ENCODE measurements around the gene ALK.
A peak's percentile ranks its signal among the peaks of the same experiment; 100 is the strongest.

ALK gene

DNA sequence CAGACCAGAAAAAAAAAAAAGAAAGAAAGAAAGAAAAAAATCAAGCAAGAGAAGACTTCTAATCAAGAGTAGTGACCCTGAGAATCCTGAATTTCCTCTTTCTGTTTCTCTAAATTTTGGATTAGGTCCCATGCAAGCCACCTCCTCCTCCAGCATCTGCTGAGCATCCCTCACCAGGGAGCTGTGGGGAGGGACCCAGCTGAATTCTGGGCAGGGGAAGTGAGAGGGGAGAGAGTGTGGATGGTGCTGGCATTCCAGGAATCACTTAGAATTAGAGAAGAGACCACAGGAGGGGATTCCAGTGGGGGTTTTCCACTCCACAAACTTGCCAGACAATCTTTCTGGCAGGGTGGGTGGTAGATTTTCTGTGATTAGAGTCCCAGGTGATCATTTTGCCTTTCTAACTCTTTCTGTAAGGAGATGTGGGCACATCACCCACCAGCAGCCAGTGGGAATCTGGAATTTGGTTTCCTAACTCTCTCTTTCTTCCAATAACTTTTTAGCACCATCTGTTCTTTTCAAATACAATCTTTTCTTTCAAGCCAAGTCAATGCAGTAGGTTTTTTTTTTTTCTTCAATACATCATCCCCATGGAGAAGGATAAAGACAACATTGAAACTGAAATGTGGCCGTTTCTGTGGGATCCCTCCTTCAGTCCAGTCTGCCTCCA, 526.9 kb downstream of the ALK start:
- no peak for DNase-seq

DNA sequence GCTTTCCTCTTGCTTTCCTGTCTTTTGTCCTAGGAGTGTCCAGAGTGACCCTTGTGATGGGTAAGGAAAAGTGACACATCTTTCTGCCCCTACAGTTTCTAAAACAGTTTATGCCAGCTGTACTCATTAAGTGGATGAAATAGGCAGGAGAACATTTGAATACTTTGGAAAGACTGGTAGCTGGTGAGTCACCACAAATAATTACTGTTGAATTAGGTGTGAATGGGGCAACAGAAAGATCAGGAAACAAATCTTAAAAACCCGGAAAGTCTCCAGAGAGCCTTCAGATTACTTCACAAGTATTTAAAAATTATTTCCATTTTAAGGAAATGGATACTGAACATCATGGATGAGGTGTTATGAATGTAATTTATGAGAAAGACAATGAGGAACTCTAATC, 527.7 kb downstream of the ALK start:
- DNase-seq: no peak

DNA sequence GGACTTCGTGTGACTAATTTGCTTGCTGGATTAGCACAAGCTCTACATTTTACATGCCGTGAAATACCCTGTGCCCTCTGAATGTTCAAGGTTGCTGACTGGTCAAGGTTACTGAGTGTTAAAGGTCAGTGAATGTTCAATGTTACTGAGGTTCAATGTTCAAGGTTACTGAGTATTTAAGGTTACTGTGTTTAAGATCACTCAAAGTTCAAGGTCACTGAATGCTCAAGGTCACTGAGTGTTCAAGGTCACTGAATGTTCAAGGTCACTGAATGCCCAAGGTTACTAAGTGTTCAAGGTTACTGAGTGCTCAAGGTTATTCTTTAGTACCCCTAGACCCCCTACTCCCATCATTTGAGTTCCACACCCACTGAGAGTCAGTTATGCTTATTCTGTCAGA, 528.6 kb downstream of the ALK start:
- no peak for DNase-seq

DNA sequence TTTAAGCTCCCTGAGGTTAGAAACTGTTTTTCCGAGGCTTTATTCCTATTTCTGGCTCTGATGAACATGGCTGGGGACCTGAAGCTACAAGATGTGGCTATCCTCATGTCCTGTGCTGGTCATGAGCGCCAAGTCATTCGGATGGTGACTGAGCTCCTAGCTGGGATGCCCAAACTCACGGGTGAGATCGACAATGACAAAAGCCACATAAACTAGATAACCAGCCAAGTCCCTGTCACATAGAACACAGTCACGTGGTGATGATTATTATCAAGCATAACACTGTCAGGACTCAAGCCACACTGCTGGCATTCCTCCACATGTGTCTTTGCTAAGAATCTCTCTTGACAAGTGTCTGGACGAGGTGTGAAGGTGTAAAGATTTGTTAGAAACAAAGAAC, 531.2 kb downstream of the ALK start:
- DNase-seq: no peak

DNA sequence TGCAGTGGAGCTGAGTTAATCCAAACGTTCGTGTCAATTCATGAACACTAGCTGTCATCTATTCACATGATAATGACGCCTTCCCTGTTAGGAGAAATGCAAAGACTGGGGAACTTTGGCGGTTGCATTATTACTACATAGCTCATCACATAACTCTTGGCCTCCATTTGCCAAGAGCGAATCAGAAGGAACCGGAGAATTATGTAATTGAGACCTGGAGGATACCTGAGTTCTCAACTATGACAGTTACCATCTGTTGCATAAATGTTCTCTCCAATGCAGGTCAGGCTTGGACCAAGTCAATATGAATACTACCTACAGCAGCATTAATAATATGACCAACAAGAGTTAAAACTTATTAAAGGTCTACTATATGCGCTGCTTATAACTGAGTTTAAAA, 531.7 kb downstream of the ALK start:
- DNase-seq: no peak

DNA sequence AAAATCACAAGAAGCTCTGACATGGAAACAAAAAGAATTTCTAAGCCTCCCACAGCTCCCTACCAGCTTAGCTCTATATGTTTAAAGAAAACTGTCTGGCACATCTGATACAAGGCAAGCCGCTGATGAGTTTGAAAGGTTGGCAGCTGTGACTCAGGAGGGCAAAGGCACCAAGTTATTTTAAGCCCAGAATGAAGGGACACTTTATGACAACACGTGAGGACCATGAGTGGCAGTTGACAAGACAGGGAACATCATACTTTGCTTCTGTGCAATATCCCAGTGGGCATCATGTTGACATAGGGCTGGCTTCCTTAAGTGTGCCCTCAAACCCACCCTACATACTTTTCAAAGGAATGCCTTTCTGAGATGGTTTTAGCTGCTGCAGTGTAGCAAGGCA, 533.3 kb downstream of the ALK start:
- DNase-seq: no peak

DNA sequence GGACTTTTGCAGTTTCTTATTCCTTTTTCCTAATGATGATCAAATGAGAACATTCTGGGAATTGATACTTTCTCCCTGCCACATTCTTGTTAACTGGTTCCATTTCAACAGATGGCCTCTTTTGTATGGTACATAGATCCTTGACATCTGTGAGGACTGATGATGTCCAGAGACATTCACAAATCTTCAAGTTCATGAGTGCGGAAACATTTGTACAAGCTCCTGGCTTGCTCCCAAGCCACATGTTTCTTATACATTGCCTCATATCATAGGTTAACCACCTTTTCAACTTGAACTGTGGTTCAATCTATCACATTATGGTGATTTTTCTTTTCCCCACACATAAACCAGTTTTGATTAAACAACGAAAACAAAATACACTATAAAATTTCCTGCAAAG, 538.9 kb downstream of the ALK start:
- peak in 1 of 2 experiments; percentile 72 for DNase-seq

DNA sequence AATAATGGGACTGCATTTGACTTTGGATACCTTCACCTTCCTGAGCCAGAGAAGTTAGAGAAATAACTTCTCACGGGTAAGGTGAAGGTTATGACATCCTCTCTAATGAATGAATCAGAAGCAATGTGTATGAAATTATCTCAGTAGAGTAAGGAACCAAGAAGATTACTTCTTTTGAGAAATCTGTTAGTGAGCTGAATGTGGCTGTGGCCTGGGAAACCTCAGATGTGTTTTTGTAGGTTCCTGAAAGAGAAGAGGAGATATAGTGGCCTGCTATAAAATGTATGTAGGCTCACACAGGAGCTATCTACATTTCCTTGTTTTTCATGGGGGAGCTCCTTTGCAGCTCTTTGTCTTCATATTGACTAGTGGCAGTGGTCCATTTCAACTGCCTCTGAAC, 543.6 kb downstream of the ALK start:
- no peak for DNase-seq

DNA sequence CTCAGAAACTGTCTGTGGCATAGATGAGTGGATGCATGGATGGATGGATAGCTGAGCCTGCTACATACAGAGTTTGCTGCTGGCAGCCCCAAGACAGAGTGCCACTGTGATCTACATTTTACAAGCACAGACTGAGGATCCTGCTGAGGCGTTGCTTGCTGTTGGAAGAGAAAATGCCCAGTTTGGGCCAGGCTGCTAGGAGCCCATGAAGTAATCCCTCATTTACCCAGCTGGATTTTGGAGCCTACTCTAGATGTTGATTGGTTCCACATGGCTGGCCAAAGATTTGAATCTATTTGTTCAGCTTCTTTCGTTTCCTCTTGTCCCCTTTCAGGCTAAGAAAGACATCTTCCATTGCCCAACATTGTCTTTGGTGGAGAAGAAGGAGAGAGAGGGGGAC, 544.8 kb downstream of the ALK start:
- DNase-seq: peak in 1 of 2 experiments; percentile 26

DNA sequence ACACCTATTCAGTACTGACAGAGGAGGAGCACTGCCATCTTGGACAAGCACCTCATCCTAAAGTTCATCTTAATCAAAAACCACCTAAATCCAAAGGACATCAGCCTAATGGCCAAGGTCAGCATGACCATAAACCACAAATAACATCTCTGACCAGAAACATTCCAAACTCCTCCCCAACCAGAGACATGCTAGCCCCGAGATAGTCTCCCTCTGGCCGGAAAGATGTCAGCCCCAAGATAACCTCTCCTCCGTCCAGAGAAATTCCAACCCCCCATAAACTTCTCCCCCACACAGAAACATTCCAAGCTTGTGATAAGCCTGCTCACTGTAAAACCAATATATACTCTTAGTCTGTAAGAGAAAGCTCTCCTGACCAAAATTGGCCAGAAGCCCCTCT, 545.5 kb downstream of the ALK start:
- DNase-seq: no peak

DNA sequence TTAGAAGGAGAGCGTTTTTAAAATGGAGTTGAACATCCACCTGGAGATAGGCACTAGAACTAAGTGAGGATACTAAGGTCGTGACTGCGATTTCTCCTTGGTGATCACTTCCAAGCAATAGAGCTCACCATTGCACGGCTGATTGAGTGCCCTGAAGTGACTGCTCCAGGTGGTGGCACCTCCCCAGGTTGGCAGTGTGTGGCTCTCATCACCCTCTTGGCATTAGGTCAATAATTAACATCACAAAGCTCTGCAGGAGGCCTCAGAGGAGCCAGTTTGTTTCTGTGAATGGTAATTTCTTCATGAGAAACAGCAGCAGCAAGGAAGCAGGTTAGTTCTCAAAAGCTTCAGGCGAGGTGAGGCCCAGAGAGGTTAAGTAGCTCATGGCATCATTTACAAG, 546.6 kb downstream of the ALK start:
- no peak for DNase-seq

DNA sequence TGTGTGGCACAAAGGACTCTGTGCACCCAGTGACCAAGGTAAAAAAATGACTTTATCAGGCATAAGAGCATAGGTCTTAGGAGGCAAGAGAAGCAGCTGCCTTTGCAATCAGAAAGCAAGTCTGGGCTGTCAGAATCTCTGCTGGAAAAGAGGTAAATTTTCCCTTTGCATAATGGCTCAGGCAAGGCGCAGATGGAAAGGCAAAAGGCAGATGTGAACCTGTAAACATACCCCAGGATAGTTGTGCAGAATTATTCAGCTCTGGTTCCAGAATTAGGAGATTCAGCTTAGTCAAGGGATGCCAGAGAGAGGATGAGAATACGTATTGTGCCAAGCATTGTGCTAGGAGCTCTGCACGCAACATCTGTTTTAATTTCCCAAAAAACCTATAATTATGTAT, 547.5 kb downstream of the ALK start:
- no peak for DNase-seq

DNA sequence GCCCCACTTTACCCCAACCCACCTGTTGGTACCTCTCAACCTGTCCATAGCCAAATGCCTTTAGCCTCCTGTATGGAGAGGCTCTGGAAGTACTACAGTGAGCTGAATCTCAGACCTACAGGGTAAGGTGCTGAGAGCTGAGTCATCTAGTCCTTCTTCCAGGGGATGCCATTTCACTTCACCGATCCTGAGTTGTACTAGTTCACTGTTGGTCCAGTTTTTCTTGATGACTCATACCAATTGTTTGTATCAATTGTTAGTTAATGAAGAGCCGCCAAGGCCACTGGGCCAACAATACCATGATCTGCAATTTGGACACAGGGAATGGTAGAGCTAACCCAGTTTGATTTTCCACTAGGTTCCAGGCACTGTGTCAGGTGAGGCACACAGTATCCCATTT, 549.2 kb downstream of the ALK start:
- DNase-seq: no peak

DNA sequence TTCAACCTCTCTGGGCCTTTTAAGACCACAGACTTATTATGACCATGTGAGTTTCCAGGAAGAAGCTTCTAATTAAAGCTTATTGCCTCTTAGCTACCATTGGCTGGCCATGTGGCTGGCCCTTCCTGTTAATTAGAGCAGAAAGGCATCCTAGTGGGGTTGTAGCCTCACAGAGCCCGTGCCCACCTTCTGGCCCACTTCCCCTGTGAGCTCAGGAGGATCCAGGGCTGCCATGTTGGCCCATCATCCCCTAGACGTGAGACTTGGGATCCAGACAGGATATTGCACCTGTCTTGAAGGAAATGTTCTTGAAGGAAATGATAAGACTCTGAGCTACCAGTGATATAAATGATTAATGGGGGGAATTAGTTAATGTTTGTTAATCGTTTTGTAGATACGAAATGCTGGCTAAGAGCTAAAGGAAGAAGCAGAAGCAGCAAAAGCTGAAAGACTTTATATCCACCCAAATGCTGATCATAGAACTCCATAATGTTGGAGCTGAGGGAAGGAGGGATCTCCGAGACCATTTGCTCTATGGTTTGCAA, 550.7 kb downstream of the ALK start:
- no peak for DNase-seq

DNA sequence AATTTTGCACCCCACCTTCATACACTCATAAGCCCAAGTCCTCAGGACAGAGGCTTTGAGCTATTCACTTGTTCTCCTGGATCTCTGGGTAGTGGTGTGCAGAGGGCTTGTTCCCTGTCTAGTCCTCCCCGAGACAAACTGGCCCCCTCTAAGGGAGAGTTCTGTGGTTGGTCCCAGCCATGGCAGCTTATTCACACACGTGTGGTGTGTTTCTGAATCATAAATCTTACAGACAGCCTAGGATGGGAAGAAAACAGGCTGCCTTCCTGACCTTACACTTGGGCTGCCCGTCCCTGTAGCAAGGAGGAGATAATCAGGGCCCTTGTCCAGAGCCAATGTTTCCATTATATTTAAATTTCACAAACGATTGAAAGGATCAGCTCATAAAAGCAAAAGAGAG, 551.2 kb downstream of the ALK start:
- DNase-seq: no peak

DNA sequence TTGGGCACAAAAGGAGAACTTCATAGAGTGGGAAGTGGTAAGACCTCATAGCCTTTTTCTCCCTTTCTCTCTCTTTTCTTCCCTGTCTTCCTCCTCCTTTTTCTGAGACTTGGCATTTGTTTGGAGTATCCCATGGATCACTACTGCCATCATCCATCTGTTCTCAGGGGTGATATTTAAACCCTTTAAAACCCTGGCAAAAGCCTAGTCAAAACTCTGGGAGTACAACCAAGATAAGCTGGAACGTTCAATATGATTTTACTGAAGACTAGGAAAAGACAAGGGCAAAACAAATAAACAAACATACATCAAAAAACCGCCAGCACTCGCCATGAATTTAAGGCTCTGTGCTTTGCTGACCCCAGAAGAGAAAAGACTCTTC, 552.7 kb downstream of the ALK start:
- no peak for DNase-seq

DNA sequence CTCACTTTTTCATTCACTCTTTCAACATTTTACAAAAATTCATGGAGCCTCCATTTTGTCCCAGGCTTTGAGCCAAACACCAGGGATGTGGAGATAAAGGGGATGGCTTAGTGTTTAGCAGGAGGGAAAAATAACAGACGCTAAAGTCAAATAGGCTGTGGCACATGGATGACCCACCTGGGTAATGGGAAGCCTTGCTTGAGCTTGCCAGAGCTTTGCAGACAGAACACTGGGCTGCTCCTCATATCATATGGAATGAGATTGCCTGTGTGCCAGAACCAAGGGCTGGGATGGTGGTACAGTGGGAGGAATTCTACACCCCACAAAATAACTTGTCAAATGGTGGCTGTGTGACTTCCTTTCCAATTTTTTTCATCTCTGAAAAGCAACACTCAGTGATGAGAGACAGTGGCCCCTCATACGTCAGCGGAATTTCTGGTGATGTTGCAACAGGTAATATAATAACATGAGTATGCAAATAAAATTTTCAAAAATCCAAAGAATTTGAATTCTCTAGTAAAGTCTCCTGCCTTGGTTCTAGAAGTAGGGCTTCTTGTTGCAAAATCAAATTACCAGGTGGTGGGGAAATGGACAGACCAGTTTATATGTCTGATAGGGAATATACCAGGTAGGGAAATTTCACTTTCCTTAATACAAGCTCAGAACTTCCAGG, 553.3 kb downstream of the ALK start:
- no peak for DNase-seq

DNA sequence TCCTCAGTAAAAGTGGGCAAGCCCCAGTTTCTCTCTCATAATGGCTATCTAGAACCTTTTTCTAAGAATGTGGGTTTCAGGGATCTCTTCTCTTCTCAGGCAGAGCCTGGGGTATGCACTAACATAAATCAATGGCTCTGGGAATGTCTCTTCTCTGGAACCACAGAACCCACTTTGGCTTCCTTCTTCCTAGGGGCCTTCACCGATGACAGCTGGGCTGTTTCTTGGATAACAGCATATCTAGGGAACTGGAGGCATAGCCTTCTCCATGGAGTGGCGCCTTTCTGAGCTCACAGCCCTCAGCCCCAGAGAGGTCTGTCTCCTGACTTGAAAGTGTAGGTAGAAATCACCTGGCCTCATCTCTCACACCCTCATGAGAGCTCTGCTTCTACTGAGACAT, 558.3 kb downstream of the ALK start:
- no peak for DNase-seq

DNA sequence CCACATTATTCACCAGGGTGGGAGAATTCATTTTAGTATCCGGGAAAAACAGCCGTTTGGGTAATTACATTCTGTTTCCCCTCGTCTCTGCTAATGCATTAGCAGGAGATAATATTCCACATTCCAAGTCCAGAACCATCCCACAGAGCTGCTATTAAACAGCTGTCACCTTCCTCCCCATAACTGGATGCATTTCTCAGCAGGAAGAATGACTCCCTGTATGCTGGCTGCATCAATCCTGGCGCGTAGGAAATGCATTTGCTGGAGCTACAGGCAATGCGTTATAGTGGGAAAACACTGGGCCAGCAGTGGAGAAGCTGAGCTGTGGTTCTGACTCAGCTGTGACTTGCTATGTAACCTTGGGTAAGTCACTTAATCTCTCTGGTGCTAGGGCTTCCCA, 560.2 kb downstream of the ALK start:
- no peak for DNase-seq

DNA sequence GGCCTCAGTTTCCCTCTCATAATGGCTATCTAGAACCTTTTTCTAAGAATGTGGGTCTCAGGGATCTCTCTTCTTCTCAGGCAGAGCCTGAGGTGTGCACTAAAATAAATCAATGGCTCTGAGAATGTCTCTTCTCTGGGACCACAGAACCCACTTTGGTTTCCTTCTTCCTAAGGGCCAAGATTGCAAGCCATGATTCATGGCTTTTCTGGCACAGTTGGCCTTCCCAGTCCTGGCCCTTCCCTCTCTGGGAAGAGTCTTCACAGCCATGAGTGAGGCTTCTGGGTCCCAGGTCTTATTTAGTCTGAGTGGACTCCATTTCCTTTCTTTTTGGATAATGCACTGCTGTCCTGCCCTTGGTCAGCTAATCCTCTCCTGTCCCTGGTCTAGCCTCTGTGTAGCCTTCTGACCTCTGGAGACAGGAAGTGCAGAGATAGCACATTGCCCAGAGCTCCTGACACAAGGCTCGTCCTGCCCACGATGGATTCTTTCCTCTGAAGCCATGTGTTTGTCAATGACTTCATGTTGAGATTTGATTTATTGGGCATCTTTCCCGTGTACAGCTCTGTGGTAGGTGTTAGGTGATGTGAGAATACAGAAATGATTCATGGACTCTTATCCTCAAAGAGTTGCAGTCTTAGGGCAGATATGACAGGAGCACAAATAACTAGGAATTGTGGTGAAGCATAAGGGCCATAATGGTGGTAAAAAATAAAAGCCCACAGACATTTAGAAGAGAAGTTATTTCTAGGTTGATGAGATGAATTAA, 561.2 kb downstream of the ALK start:
- no peak for DNase-seq

DNA sequence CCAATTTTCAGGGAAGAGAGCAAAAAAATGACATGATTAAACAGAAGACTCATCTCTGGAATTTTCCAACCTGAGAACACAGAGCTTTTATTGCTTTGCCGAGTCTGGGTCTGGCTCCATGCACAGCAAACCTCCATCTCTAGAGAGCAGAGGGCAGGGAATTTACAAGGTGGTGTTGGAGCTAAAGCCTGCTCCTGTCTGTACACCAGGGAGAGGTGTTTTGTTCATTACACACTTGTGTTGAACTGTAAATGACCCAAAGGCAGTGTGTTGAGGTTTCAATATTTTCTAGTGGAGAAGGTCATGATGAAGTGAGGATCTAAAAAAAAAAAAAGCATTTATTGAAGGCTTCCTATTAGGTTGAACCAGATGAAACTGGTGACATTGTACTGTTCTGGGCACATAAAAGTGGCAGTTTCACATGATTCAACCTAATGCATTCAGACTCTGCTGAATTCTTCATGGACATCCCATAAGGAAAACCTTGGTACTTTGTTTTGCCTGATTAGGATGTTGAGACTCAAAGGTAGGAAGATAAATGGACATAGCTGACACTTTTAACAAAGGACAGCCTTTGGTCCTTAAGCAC, 567.9 kb downstream of the ALK start:
- no peak for DNase-seq

DNA sequence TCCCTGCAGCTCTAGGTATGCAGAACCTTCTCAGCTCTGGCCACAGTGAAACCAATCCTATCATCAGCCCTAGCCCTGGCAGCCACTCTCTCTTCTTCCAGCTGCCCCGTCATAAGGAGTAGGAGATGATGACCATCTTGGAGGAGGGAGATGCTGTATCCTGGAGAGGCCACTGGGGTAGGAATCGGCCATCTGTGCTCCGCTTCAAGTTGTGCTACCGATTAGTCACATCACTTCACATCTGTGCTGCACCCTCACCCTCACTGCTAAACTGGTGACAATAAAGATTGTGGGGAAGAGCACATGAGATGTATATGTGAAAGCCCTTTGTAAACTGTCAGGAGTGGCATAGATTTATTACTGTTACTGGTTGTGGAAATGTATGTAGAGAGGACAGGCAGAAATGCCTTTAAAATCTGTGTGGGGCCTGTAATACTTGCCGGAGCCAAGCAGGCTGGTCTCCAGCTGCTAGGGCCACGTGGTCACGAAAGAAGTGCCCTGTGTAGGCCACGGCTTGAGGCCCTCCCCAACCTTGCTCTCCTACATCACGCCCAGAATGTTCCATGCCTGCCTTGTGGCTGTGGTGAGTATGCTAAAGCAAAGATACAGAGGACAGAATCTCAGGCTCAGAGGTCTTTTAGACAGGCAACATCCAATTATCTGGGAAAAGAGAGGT, 569.3 kb downstream of the ALK start:
- no peak for DNase-seq

DNA sequence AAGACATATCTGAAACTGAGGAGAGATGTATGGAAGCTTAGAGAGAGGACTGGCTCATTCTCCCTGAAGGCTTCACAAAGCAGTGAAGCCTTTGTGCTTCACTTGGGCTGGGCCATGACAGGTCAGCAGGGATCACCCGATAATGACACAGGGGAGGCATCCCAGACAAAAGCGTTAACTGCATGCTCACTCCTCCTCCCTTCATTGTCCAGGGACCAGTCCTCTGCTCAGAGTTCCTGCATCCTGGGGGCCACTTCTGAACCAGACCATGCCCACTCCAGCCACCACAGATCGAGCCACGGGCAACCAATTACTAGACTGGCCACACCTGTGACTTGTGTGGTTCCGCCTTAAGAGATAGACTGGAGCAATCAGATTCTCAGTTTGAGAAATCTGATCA, 570.1 kb downstream of the ALK start:
- DNase-seq: no peak
